NCI-H510A treated with DMSO at 0.1 percent for 48 hours (cell line): ENCODE results near the gene RGS19.

ENCODE experiments used
- DNase-seq: peaks from one replicate; lab custom pipeline; 2025; lab: John Stamatoyannopoulos, UW

RGS19 gene

GRCh38 chr20:64108731-64109681, 29.7 kb upstream of the RGS19 start:
- no peak for DNase-seq

GRCh38 chr20:64107736-64108457, 28.6 kb upstream of the RGS19 start:
- DNase-seq: no peak

GRCh38 chr20:64106981-64107735, 27.8 kb upstream of the RGS19 start, which contains the start of gene NPBWR2:
Gene NPBWR2 (minus strand): TSS chr20:64107565. CDS start chr20:64106831, 734 bp downstream.
- DNase-seq: no peak

GRCh38 chr20:64106435-64106961, 27.2 kb upstream of the RGS19 start:
- no peak for DNase-seq

GRCh38 chr20:64105846-64106434, 26.6 kb upstream of the RGS19 start:
- DNase-seq: no peak

GRCh38 chr20:64104667-64105451, 25.5 kb upstream of the RGS19 start:
- no peak for DNase-seq

GRCh38 chr20:64103871-64104666, 24.8 kb upstream of the RGS19 start:
- DNase-seq: no peak

- DNase-seq: peak; percentile 40
Observed at GRCh38 chr20:64102647-64103354, 23.5 kb upstream of the RGS19 start.

- no peak for DNase-seq
Observed at GRCh38 chr20:64101731-64102621, 22.7 kb upstream of the RGS19 start.

- DNase-seq: no peak
Observed at GRCh38 chr20:64100946-64101688, 21.8 kb upstream of the RGS19 start.

GRCh38 chr20:64100566-64100888, 21.2 kb upstream of the RGS19 start:
- no peak for DNase-seq

GRCh38 chr20:64099880-64100565, 20.7 kb upstream of the RGS19 start:
- no peak for DNase-seq

GRCh38 chr20:64099086-64099786, 19.9 kb upstream of the RGS19 start:
- DNase-seq: no peak

GRCh38 chr20:64098471-64099013, 19.2 kb upstream of the RGS19 start:
- no peak for DNase-seq

- no peak for DNase-seq
Observed at GRCh38 chr20:64096535-64096934, 17.2 kb upstream of the RGS19 start.

GRCh38 chr20:64095927-64096326, 16.6 kb upstream of the RGS19 start:
- no peak for DNase-seq
